K562 (cell line): ENCODE measurements around the gene TBX1. TPM values are rescaled to one million over a fixed set of nuclear protein-coding genes. Genes with fewer than 3 reads are reported as not detected.

ENCODE experiments used
- ATF1 ChIP-seq, 2 experiments: fragments of 450-650 bp in 1 of 2; IDR thresholded peaks; 2 replicates each; pipeline ENCODE4 v1.6.1; 2016; ENCODE audit warnings: missing compliant biosample characterization in 1 of 2, missing genetic modification characterization in 1 of 2
- BCOR ChIP-seq: fragments of 450-650 bp; IDR thresholded peaks from 2 replicates; pipeline ENCODE4 v1.6.1; 2016
- BMI1 ChIP-seq: fragments of 150-350 bp; IDR thresholded peaks from 2 replicates; pipeline ENCODE4 v1.6.1; 2014; ENCODE audit warnings: low read length
- BRD4 ChIP-seq: fragments of 200-600 bp; sonication (generic); IDR thresholded peaks from 2 replicates; pipeline ENCODE4 v1.6.1; 2017; ENCODE audit warnings: inconsistent platforms
- CBFA2T3 ChIP-seq: fragments of 450-650 bp; IDR thresholded peaks from 2 replicates; pipeline ENCODE4 v1.6.1; 2017
- E2F8 ChIP-seq: fragments of 450-650 bp; IDR thresholded peaks from 2 replicates; pipeline ENCODE4 v1.7.1; 2018; ENCODE audit warnings: mild to moderate bottlenecking, low read depth; ENCODE audit not compliant: partially characterized antibody
- ETS1 ChIP-seq: conservative IDR thresholded peaks from 2 replicates; pipeline ENCODE4 v1.6.1; 2011; ENCODE audit warnings: low read depth, mild to moderate bottlenecking, low read length; ENCODE audit not compliant: control insufficient read depth
- KDM2B ChIP-seq: fragments of 250-450 bp; sonication (Bioruptor Pico); IDR thresholded peaks from 2 replicates; pipeline ENCODE4 v1.8.0; 2021; ENCODE audit warnings: mild to moderate bottlenecking, moderate library complexity
- MEF2D ChIP-seq: conservative IDR thresholded peaks from 2 replicates; pipeline ENCODE4 v1.6.1; 2016; ENCODE audit warnings: low read depth, missing genetic modification characterization, missing compliant biosample characterization
- NFE2L1 ChIP-seq: fragments of 450-650 bp; IDR thresholded peaks from 2 replicates; pipeline ENCODE4 v1.6.1; 2016; ENCODE audit warnings: missing genetic modification characterization, low read depth, mild to moderate bottlenecking, missing compliant biosample characterization, moderate library complexity, borderline replicate concordance
- PCBP1 ChIP-seq: fragments of 200-400 bp; formaldehyde crosslinking; IDR thresholded peaks from 2 replicates; pipeline ENCODE4 v1.6.1; 2018; ENCODE audit warnings: mild to moderate bottlenecking, low read depth, low read length; ENCODE audit not compliant: poor library complexity, severe bottlenecking
- POLR3G ChIP-seq: IDR thresholded peaks from 2 replicates; pipeline ENCODE4 v1.6.1; 2011; ENCODE audit not compliant: insufficient read length, insufficient replicate concordance; ENCODE audit errors: extremely low read depth
- PYGO2 ChIP-seq: fragments of 450-650 bp; IDR thresholded peaks from 2 replicates; pipeline ENCODE4 v1.6.1; 2016; ENCODE audit warnings: mild to moderate bottlenecking, missing genetic modification characterization, moderate library complexity, missing compliant biosample characterization
- RBM25 ChIP-seq: fragments of 200-400 bp; formaldehyde crosslinking; IDR thresholded peaks from 2 replicates; pipeline ENCODE4 v1.6.1; 2018; ENCODE audit warnings: low read length, low read depth, moderate library complexity; ENCODE audit not compliant: severe bottlenecking
- SMAD1 ChIP-seq: fragments of 150-350 bp; IDR thresholded peaks from 2 replicates; pipeline ENCODE4 v1.6.1; 2014; ENCODE audit warnings: low read length, low read depth; ENCODE audit not compliant: partially characterized antibody
- SMARCC2 ChIP-seq: fragments of 450-650 bp; IDR thresholded peaks from 2 replicates; pipeline ENCODE4 v1.6.1; 2017; ENCODE audit warnings: antibody characterized with exemption, moderate library complexity, mild to moderate bottlenecking, low read depth
- TBL1XR1 ChIP-seq, 2 experiments: IDR thresholded peaks; 2 replicates each; pipeline ENCODE4 v1.6.1; 2012; ENCODE audit warnings: improper control_type of control experiment in 2 of 2, low read length in 2 of 2, mild to moderate bottlenecking in 1 of 2
- XRCC4 ChIP-seq: IDR thresholded peaks from one replicate; pipeline ENCODE4 v1.6.1; 2011; ENCODE audit not compliant: insufficient read depth, insufficient read length; ENCODE audit errors: extremely low read depth
- YY1 ChIP-seq, 3 experiments: IDR thresholded peaks; 2 replicates each; pipeline ENCODE4 v1.6.1; 2011; ENCODE audit warnings: low read length in 2 of 3, mild to moderate bottlenecking in 2 of 3, moderate library complexity in 2 of 3, borderline replicate concordance in 1 of 3, control low read depth in 1 of 3, low read depth in 1 of 3; ENCODE audit not compliant: insufficient read depth in 3 of 3, insufficient replicate concordance in 2 of 3, control insufficient read depth in 1 of 3, insufficient read length in 1 of 3; ENCODE audit errors: extremely low read depth in 1 of 3
- ZNF134 ChIP-seq: fragments of 250-450 bp; sonication (Bioruptor Pico); conservative IDR thresholded peaks from 2 replicates; pipeline ENCODE4 v1.4.0; 2020
- ZNF184 ChIP-seq: sonication (generic); formaldehyde crosslinking; IDR thresholded peaks from 2 replicates; pipeline ENCODE4 v1.5.0; 2020; ENCODE audit warnings: missing genetic modification reagents
- ZNF398 ChIP-seq: fragments of 250-450 bp; sonication (Bioruptor Pico); IDR thresholded peaks from 2 replicates; pipeline ENCODE4 v1.8.0; 2021; ENCODE audit warnings: moderate library complexity, mild to moderate bottlenecking, inconsistent platforms
- ZNF644 ChIP-seq: fragments of 200-800 bp; sonication (Bioruptor generic); IDR thresholded peaks from 2 replicates; pipeline ENCODE4 v1.6.1; 2016; ENCODE audit warnings: low read depth, missing genetic modification characterization, missing compliant biosample characterization
- polyA plus RNA-seq, 8 experiments: library from polyadenylated mRNA; depleted of rRNA in 4 of 8; stranded (reverse) in 5 of 8; unstranded in 3 of 8; fragments of >200 nt; fragmentation: Nextera tagmentation in 2 of 8; fragmentation: Illumina TruSeq in 1 of 8; extraction: Ambion mirVana in 2 of 8; extraction: Trizol in 1 of 8; gene quantifications; 2 replicates each; pipeline versions ENCODE4 v1.2.1 to v1.2.3, GENCODE V29; 2011 to 2014; ENCODE audit warnings: inconsistent platforms in 1 of 8, missing spikeins in 1 of 8
- total RNA-seq, 7 experiments: library from RNA; depleted of rRNA in 6 of 7; stranded (reverse); fragments of >200 nt in 6 of 7; fragmentation: Illumina TruSeq in 2 of 7; extraction: Trizol in 2 of 7; gene quantifications; 2 replicates each; pipeline versions ENCODE4 v1.2.1 to v1.2.3, GENCODE V29; 2011 to 2021; ENCODE audit warnings: low replicate concordance in 1 of 7

Gene TBX1
- total and polyA plus RNA-seq, 9 of the 15 experiments (the other 6 are each of a cell fraction or from before 2014, with no cell fraction given): 0.07 to 35.0 (median 3.9) TPM

GRCh38 chr22:19719050-19719482 is 41.5 kb upstream of the TBX1 start (continued):
- TF ChIP-seq ETS1 (no peak), ZNF644 (no peak), POLR3G (no peak), SMARCC2 (peak; percentile 20; the same call in 1 of the 2 replicates), PYGO2 (tag) (0 out of 2 replicates have a peak, but pooled peaks have one; percentile 12), PCBP1 (no peak), BRD4 (peak; percentile 2), SMAD1 (peak; percentile 21), CBFA2T3 (peak; percentile 55), MEF2D (tag) (peak; percentile 96), XRCC4 (no peak), BMI1 (no peak), NFE2L1 (tag) (no peak), ZNF184 (CRISPR knock-in tag) (no peak), ZNF134 (no peak), TBL1XR1 (IDR thresholded peaks at IDR 0.05; ENCODE audit: low read length in 2 of 2) (peak in 1 of 2 experiments; percentile 90; a peak in 2 of 4 replicates), KDM2B (CRISPR knock-in tag) (peak; percentile 79), ATF1 (CRISPR knock-in tag; IDR thresholded peaks at IDR 0.05) (no peak), ATF1 (tag; IDR thresholded peaks at IDR 0.05) (0 out of 2 replicates have a peak, but pooled peaks have one; percentile 19), YY1 (IDR thresholded peaks at IDR 0.05; ENCODE audit: borderline replicate concordance in 1 of 3, control insufficient read depth in 1 of 3, extremely low read depth in 1 of 3, insufficient read depth in 3 of 3, insufficient read length in 1 of 3, insufficient replicate concordance in 2 of 3, low read depth in 1 of 3, low read length in 2 of 3) (peak in 1 of 3 experiments; percentile 7), ZNF398 (CRISPR knock-in tag) (no peak), BCOR (peak; percentile 27; the same call in 1 of the 2 replicates), RBM25 (no peak), E2F8 (no peak)
